ENCODE data around the gene FGD5.

GRCh38 chr3:14949126-14949525 lies 130.4 kb downstream of the FGD5 start:
- no peak for TF ChIP-seq CTCF (optimal IDR thresholded peaks at IDR 0.05 in 1 of 3, IDR thresholded peaks at IDR 0.05 in 1 of 3, conservative IDR thresholded peaks at IDR 0.05 in 1 of 3; ENCODE audit: extremely low read depth in 1 of 3, insufficient read depth in 2 of 3, low read length in 3 of 3)
- no peak for TF ChIP-seq EZH2 (IDR thresholded peaks at IDR 0.05; ENCODE audit: low read length)

Measured in keratinocyte (primary cell).